Neural progenitor cell (in vitro differentiated cells): ENCODE results near the gene TNIP2.

Experiments
- EZH2 ChIP-seq: fragments of 200-600 bp; sonication (generic); IDR thresholded peaks from 2 replicates; pipeline ENCODE4 v1.6.1; 2017; ENCODE audit warnings: antibody characterized with exemption, mild to moderate bottlenecking, moderate library complexity
- EZH2phosphoT487 ChIP-seq: fragments of 200-600 bp; sonication (generic); IDR thresholded peaks from 2 replicates; pipeline ENCODE4 v1.6.1; 2017; ENCODE audit warnings: antibody characterized with exemption
- TF ChIP-seq, protein P1 (sequence below): fragments of 200-600 bp; sonication (generic); IDR thresholded peaks from 2 replicates; pipeline ENCODE4 v1.5.1; 2017; ENCODE audit warnings: antibody characterized with exemption, mild to moderate bottlenecking

DNA sequence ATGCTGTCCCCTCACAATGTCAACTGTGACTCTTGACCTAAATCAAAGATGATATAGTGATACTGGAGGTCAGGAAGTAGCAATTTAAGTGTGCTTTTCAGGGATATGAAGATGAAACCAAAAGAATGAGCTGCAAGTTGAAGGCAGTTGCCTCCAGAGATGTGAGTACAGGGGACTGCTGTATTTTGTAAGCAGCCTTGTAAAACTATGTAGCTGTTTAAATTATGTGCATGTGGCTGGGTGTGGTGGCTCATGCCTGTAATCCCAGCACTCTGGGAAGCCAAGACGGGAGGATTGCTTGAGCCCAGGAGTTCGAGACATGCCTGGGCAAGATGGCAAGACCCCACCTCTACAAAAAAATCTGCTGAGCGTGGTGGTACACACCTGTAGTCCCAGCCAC lies 15.1 kb upstream of the TNIP2 start:
- TF ChIP-seq EZH2phosphoT487 (no peak), EZH2 (no peak)
- TF ChIP-seq, protein P1, sequence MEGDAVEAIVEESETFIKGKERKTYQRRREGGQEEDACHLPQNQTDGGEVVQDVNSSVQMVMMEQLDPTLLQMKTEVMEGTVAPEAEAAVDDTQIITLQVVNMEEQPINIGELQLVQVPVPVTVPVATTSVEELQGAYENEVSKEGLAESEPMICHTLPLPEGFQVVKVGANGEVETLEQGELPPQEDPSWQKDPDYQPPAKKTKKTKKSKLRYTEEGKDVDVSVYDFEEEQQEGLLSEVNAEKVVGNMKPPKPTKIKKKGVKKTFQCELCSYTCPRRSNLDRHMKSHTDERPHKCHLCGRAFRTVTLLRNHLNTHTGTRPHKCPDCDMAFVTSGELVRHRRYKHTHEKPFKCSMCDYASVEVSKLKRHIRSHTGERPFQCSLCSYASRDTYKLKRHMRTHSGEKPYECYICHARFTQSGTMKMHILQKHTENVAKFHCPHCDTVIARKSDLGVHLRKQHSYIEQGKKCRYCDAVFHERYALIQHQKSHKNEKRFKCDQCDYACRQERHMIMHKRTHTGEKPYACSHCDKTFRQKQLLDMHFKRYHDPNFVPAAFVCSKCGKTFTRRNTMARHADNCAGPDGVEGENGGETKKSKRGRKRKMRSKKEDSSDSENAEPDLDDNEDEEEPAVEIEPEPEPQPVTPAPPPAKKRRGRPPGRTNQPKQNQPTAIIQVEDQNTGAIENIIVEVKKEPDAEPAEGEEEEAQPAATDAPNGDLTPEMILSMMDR, result no peak
